ENCODE measurements around the gene PSME2.

DNA sequence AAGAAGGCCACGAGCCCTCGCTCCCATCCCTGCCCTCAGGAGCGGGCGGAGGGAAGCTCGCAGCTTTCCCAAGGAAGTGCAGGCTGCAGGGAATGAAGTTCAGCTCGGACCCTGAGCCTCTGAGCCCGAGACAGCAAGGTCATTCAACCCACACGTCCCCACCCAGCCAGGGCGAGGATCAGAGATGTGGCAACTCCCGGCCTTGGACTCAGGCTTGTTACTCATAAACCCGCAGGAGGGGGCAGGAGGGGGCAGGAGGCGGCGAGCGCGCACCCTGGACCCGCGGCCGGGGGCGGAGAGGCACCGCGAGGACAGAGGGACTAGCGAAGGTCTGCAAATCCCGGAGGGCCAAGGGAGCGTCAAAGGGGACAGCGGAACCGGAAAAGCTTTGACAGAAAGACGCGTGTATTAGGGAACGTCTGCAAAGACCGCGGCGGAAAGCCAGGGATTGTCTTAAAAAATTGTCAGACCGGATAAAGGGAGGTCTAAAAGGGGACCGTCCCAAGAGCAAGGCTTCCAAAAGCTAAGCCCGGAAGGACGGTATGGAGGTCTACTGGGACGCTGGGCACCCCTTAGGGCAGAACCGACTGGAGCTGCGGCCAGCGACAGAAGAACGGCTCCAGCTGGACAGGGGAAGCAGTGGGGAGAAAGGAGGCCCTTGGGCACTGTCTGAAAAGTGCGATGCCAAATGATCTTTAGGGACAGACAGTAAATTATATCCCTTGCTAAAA is 32.4 kb downstream of the PSME2 start:
- TF ChIP-seq, protein P1, sequence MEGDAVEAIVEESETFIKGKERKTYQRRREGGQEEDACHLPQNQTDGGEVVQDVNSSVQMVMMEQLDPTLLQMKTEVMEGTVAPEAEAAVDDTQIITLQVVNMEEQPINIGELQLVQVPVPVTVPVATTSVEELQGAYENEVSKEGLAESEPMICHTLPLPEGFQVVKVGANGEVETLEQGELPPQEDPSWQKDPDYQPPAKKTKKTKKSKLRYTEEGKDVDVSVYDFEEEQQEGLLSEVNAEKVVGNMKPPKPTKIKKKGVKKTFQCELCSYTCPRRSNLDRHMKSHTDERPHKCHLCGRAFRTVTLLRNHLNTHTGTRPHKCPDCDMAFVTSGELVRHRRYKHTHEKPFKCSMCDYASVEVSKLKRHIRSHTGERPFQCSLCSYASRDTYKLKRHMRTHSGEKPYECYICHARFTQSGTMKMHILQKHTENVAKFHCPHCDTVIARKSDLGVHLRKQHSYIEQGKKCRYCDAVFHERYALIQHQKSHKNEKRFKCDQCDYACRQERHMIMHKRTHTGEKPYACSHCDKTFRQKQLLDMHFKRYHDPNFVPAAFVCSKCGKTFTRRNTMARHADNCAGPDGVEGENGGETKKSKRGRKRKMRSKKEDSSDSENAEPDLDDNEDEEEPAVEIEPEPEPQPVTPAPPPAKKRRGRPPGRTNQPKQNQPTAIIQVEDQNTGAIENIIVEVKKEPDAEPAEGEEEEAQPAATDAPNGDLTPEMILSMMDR (IDR thresholded peaks at IDR 0.05), result no peak
- TF ChIP-seq, protein P2, sequence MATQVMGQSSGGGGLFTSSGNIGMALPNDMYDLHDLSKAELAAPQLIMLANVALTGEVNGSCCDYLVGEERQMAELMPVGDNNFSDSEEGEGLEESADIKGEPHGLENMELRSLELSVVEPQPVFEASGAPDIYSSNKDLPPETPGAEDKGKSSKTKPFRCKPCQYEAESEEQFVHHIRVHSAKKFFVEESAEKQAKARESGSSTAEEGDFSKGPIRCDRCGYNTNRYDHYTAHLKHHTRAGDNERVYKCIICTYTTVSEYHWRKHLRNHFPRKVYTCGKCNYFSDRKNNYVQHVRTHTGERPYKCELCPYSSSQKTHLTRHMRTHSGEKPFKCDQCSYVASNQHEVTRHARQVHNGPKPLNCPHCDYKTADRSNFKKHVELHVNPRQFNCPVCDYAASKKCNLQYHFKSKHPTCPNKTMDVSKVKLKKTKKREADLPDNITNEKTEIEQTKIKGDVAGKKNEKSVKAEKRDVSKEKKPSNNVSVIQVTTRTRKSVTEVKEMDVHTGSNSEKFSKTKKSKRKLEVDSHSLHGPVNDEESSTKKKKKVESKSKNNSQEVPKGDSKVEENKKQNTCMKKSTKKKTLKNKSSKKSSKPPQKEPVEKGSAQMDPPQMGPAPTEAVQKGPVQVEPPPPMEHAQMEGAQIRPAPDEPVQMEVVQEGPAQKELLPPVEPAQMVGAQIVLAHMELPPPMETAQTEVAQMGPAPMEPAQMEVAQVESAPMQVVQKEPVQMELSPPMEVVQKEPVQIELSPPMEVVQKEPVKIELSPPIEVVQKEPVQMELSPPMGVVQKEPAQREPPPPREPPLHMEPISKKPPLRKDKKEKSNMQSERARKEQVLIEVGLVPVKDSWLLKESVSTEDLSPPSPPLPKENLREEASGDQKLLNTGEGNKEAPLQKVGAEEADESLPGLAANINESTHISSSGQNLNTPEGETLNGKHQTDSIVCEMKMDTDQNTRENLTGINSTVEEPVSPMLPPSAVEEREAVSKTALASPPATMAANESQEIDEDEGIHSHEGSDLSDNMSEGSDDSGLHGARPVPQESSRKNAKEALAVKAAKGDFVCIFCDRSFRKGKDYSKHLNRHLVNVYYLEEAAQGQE (IDR thresholded peaks at IDR 0.05; ENCODE audit: insufficient read depth in 1 of 2, low read depth in 2 of 2, low read length in 1 of 2), result no peak
- TF ChIP-seq POLR2AphosphoS5 (IDR thresholded peaks at IDR 0.05; ENCODE audit: low read depth, low read length), result peak; percentile 76; the same call in 1 of the 2 replicates
- peak; percentile 41 for TF ChIP-seq TCF7L2 (IDR thresholded peaks at IDR 0.05; ENCODE audit: low read depth, low read length)
